ENCODE measurements around the gene NTMT2.
"Not testable (repeated sequence)": the region's sequence is repeated elsewhere in the genome, so short reads cannot be mapped to it uniquely, and the experiment has no call there.

The NTMT2 gene

GRCh38 chr1:170157820-170158219 is 12.1 kb downstream of the NTMT2 start:
- DNase-seq (ENCODE audit: low spot score) = no peak

GRCh38 chr1:170162459-170163246 is 16.9 kb downstream of the NTMT2 start:
- DNase-seq (ENCODE audit: low spot score) = no peak

- no peak for DNase-seq (ENCODE audit: low spot score)
Observed at GRCh38 chr1:170164103-170164763, 18.5 kb downstream of the NTMT2 start.

- no peak for DNase-seq (ENCODE audit: low spot score)
Observed at GRCh38 chr1:170166518-170167180, 20.9 kb downstream of the NTMT2 start.

- DNase-seq (ENCODE audit: low spot score) = no peak
Observed at GRCh38 chr1:170168265-170168664, 22.5 kb downstream of the NTMT2 start.

- not testable (repeated sequence) for DNase-seq (ENCODE audit: low spot score)
Observed at GRCh38 chr1:170170513-170170912, 24.8 kb downstream of the NTMT2 start.

GRCh38 chr1:170174395-170174794 is 28.6 kb downstream of the NTMT2 start:
- no peak for DNase-seq (ENCODE audit: low spot score)

- DNase-seq (ENCODE audit: low spot score) = no peak
Observed at GRCh38 chr1:170175041-170175440, 29.3 kb downstream of the NTMT2 start.

GRCh38 chr1:170175484-170175883 is 29.7 kb downstream of the NTMT2 start:
- DNase-seq (ENCODE audit: low spot score) = no peak

GRCh38 chr1:170176772-170177171 is 31.0 kb downstream of the NTMT2 start:
- no peak for DNase-seq (ENCODE audit: low spot score)

- no peak for DNase-seq (ENCODE audit: low spot score)
Observed at GRCh38 chr1:170182442-170182841, 36.7 kb downstream of the NTMT2 start.

- DNase-seq (ENCODE audit: low spot score) = no peak
Observed at GRCh38 chr1:170192546-170192945, 46.8 kb downstream of the NTMT2 start.

GRCh38 chr1:170194451-170194850 is 48.7 kb downstream of the NTMT2 start:
- no peak for DNase-seq (ENCODE audit: low spot score)

- DNase-seq (ENCODE audit: low spot score) = no peak
Observed at GRCh38 chr1:170196490-170197236, 50.9 kb downstream of the NTMT2 start.

GRCh38 chr1:170198090-170198489 is 52.3 kb downstream of the NTMT2 start:
- DNase-seq (ENCODE audit: low spot score) = no peak

GRCh38 chr1:170198584-170198983 is 52.8 kb downstream of the NTMT2 start:
- no peak for DNase-seq (ENCODE audit: low spot score)

GRCh38 chr1:170200161-170200560 is 54.4 kb downstream of the NTMT2 start:
- DNase-seq (ENCODE audit: low spot score) = no peak

GRCh38 chr1:170200621-170201397 is 55.0 kb downstream of the NTMT2 start:
- no peak for DNase-seq (ENCODE audit: low spot score)

- no peak for DNase-seq (ENCODE audit: low spot score)
Observed at GRCh38 chr1:170203693-170204092, 57.9 kb downstream of the NTMT2 start.

GRCh38 chr1:170204121-170204520 is 58.4 kb downstream of the NTMT2 start:
- DNase-seq (ENCODE audit: low spot score) = no peak

- DNase-seq (ENCODE audit: low spot score) = no peak
Observed at GRCh38 chr1:170205301-170205700, 59.5 kb downstream of the NTMT2 start.

GRCh38 chr1:170209125-170209524 is 63.4 kb downstream of the NTMT2 start:
- DNase-seq (ENCODE audit: low spot score) = no peak
